Cardiac muscle cell (in vitro differentiated cells and primary cell): ENCODE results near the gene INSIG1. TPM values are rescaled to one million over a fixed set of nuclear protein-coding genes. Genes with fewer than 3 reads are reported as not detected.

Experiments
- DNase-seq, 2 donors: peaks; one replicate each; pipeline versions ENCODE4 v3.0.0 to v3.0.0-alpha.2; 2010 to 2017; ENCODE audit warnings: low read depth in 1 of 2, low spot score in 1 of 2
- H3K27ac ChIP-seq: fragments of 200-600 bp; sonication (generic); 2 replicates; pipeline ENCODE4 v1.5.1; 2016
- H3K27me3 ChIP-seq: fragments of 200-600 bp; sonication (generic); 2 replicates; pipeline ENCODE4 v1.6.0; 2016; ENCODE audit warnings: control low read depth
- H3K36me3 ChIP-seq: fragments of 200-600 bp; sonication (generic); 2 replicates; pipeline ENCODE4 v1.5.1; 2016; ENCODE audit warnings: control low read depth
- H3K4me1 ChIP-seq: fragments of 200-600 bp; sonication (generic); 2 replicates; pipeline ENCODE4 v1.8.1; 2017; ENCODE audit warnings: low read depth, mild to moderate bottlenecking, mixed run types
- H3K4me3 ChIP-seq: fragments of 200-600 bp; sonication (generic); 2 replicates; pipeline ENCODE4 v1.5.1; 2016; ENCODE audit warnings: mild to moderate bottlenecking
- H3K9me3 ChIP-seq: fragments of 200-600 bp; sonication (generic); 2 replicates; pipeline ENCODE4 v1.5.1; 2017; ENCODE audit warnings: low read depth, mild to moderate bottlenecking, control low read depth
- polyA plus RNA-seq: library from polyadenylated mRNA; unstranded; fragments of >200 nt; fragmentation: Nextera tagmentation; extraction: Ambion mirVana; gene quantifications from 2 replicates; pipeline ENCODE4 v1.2.1, GENCODE V29; 2016
- total RNA-seq: library from RNA; depleted of rRNA; stranded (reverse); fragments of >200 nt; gene quantifications from 2 replicates; pipeline ENCODE4 v1.2.3, GENCODE V29; 2016
- TF ChIP-seq, protein P1 (sequence below): IDR thresholded peaks from 2 replicates; pipeline ENCODE4 v1.5.1; 2012; ENCODE audit warnings: low read depth, mild to moderate bottlenecking, low read length

Gene INSIG1
- total and polyA plus RNA-seq, 2 experiments from 2014 or later = 76.3 to 103 TPM

DNA sequence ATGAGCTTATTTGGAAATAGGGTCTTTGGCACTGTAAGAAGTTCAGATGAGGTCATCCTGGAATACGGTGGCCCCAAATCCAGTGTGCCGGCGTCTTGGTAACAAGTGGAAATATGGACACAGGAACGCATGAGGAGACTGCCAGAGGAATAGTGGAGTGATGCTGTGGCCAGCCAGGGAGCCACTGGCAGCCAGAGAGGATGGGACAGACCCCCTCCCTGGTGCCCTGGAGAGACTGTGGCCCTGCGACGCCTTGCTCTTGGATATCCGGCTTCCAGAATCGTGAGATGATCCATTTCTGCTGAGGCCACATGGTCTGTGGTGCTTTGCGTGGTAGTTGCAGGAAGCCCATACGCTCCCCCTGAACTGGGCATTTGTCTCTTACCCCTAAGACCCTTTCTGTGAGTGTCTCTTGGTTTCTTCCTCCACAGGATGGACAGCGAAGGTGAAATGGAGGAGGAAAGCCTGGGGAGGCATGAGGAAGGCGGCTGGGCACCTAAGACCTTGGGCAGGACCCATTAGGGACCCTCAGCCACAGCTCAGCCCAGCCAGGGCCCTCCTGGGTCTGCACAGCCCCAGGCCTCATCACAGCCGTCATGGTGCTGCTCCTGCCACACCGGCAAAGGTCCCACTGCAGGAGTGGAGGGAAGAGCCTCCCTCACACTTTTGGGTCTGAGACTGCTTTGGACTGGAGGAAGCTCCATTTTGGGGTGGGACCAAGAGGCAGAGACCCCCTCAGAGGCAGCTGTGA is 53.6 kb downstream of the INSIG1 start:
- TF ChIP-seq, protein P1, sequence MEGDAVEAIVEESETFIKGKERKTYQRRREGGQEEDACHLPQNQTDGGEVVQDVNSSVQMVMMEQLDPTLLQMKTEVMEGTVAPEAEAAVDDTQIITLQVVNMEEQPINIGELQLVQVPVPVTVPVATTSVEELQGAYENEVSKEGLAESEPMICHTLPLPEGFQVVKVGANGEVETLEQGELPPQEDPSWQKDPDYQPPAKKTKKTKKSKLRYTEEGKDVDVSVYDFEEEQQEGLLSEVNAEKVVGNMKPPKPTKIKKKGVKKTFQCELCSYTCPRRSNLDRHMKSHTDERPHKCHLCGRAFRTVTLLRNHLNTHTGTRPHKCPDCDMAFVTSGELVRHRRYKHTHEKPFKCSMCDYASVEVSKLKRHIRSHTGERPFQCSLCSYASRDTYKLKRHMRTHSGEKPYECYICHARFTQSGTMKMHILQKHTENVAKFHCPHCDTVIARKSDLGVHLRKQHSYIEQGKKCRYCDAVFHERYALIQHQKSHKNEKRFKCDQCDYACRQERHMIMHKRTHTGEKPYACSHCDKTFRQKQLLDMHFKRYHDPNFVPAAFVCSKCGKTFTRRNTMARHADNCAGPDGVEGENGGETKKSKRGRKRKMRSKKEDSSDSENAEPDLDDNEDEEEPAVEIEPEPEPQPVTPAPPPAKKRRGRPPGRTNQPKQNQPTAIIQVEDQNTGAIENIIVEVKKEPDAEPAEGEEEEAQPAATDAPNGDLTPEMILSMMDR = no peak
- no peaks in the 10 kb centered on the region for H3K9me3 ChIP-seq
- peaks cover 37% of the 10 kb centered on the region for H3K27me3 ChIP-seq

DNA sequence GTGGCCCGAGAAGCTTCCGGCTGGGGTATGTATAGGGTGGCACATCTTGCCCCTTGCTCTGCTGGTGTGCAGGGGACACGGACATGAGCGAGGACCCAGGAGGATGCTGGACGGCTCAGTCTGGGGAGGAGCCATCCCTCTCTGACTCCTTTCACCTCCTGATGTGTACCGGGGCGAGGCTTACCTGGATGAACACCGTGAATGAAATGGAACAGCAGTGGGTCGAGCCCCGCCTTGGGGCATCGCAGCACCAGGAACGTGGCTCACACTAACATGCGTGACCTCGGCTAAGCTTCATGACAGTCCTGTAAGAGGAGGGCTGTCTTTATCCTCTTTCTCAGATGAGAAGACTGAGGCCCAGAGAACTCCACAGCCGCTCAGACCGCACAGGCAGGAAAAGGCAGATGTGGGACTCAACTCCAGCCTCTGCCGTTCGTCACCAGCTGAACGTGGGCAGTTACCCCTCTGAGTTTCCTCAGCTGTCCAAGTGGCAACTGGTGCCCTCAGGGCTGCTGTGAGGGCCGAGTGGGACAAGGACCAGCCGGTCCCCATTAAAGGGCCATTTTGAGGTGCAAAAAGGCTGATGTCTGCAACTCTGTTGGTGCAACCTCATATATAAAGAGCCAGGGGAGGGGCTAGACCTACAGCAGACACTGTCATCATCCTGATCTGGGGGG is 54.5 kb downstream of the INSIG1 start:
- Histone ChIP-seq H3K27ac (no peak overlapping the region), H3K36me3 (no peaks in the 10 kb centered on the region), H3K4me1 (no peaks in the 10 kb centered on the region), H3K4me3 (no peak overlapping the region), H3K27me3 (peaks cover 43% of the 10 kb centered on the region), H3K9me3 (no peaks in the 10 kb centered on the region)
- TF ChIP-seq, protein P1 = no peak
- DNase-seq = no peak

More for the DNA sequence above, 53.6 kb downstream of the INSIG1 start:
- DNase-seq = no peak
- H3K4me3 ChIP-seq = no peak overlapping the region
- H3K27ac ChIP-seq = no peak overlapping the region
- H3K4me1 ChIP-seq = no peaks in the 10 kb centered on the region
- no peaks in the 10 kb centered on the region for H3K36me3 ChIP-seq

DNA sequence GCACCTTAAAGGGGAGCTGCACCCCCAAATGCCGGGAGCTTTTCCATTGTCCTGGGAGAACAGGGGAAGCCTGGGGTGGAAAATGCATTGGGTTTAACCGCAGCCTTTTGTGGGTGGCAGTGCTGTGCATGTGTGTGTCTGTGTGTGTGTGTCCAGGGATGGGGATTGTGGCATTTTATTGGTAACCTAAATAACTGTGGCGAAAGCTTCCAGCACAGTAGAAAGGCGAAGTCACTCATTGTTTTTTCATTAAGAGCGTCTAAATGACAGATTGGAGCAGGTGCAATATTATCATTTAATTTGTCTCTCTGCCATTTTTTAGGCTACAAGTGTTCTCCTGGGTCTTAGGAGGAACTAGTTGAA is 55.1 kb downstream of the INSIG1 start:
- TF ChIP-seq, protein P1 = no peak
- peaks cover 48% of the 10 kb centered on the region for H3K27me3 ChIP-seq
- H3K36me3 ChIP-seq = no peaks in the 10 kb centered on the region
- H3K4me3 ChIP-seq = no peak overlapping the region
- H3K27ac ChIP-seq = no peak overlapping the region
- no peaks in the 10 kb centered on the region for H3K4me1 ChIP-seq
- no peak for DNase-seq
- no peaks in the 10 kb centered on the region for H3K9me3 ChIP-seq

DNA sequence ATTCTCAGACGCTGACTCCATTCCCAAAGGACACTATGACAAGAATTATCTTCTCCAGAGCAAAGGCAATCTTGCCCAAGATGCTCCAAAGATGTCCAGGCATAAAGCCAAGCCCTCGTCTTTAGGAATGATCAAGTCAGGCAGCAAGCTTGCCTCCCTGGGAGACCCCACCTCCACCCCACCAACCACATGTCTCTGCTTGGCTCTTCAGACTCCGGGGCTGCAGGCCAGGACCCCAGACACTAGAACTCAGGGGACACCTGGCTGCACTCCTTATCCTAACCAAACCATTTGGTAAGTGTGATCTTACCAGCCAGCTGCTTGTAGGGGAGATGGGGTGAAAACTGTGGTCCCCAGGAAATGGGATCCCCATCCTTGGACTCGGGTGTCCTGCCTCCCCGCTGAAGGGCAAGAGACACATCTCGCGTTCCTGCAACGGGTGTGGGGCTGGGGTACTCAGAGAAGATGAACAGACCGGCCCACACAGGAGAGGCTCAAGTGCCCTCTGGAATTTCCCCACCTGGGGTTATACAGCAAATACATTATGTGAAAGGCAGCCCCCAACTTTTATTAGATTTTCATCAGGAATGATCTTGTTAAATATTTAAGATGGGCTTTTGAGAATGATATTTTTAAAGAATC is 55.7 kb downstream of the INSIG1 start:
- TF ChIP-seq, protein P1 = no peak
- H3K4me3 ChIP-seq = no peak overlapping the region
- H3K27me3 ChIP-seq = peaks cover 48% of the 10 kb centered on the region
- DNase-seq = no peak
- H3K4me1 ChIP-seq = no peaks in the 10 kb centered on the region
- H3K36me3 ChIP-seq = no peaks in the 10 kb centered on the region
- no peak overlapping the region for H3K27ac ChIP-seq
- no peaks in the 10 kb centered on the region for H3K9me3 ChIP-seq

DNA sequence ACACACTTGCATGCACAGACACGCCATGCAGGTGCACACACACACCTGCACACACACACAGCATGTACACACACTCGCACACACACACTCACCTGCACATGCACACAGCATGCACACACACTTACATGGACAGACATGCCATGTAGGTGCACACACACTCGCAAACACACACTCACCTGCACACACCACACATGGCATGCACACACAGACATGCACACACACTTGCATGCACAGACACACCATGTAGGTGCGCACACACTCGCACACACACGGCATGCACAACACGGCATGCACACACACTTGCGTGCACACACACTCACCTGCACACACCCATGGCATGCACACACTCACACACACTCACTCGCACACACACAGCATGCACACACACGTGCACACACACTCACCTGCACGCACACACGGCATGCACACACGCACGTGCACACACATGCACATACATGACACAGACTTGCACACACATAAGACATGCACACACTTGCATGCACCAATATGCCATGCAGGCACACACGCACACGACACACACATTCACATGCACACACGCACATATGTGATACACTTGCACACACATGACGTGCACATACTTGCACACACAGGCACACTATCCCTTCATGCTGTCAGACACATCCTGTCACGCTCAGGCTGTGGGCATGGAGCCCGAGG is 56.8 kb downstream of the INSIG1 start:
- Histone ChIP-seq H3K9me3 (no peaks in the 10 kb centered on the region), H3K36me3 (no peaks in the 10 kb centered on the region), H3K27me3 (peaks cover 40% of the 10 kb centered on the region), H3K27ac (no peak overlapping the region), H3K4me1 (no peaks in the 10 kb centered on the region), H3K4me3 (no peak overlapping the region)
- DNase-seq = no peak
- TF ChIP-seq, protein P1 = no peak
